ENCODE measurements around the gene PARVB.

DNA sequence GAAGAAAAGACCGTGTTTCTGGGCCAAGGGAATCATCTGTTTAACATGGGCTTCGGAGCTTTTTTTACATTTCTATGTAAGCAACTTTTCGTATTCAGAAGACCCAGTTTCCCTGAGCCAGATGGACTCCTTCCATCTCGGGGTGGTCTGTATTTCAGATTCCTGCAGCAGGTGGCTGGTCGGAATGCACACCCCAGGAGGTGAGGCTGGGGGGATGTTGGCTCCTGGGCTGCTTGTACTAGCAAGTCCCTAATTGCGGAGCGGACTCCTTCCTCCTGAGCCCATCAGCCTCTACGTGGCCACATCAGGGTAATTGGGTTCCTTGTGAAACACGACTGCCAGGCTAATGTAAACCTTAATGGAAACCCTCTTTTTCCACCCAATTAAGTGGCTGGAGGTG lies 58.7 kb downstream of the PARVB start:
- TF ChIP-seq, protein P1, sequence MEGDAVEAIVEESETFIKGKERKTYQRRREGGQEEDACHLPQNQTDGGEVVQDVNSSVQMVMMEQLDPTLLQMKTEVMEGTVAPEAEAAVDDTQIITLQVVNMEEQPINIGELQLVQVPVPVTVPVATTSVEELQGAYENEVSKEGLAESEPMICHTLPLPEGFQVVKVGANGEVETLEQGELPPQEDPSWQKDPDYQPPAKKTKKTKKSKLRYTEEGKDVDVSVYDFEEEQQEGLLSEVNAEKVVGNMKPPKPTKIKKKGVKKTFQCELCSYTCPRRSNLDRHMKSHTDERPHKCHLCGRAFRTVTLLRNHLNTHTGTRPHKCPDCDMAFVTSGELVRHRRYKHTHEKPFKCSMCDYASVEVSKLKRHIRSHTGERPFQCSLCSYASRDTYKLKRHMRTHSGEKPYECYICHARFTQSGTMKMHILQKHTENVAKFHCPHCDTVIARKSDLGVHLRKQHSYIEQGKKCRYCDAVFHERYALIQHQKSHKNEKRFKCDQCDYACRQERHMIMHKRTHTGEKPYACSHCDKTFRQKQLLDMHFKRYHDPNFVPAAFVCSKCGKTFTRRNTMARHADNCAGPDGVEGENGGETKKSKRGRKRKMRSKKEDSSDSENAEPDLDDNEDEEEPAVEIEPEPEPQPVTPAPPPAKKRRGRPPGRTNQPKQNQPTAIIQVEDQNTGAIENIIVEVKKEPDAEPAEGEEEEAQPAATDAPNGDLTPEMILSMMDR (IDR thresholded peaks at IDR 0.05; ENCODE audit: extremely low read depth in 1 of 2, insufficient read depth in 1 of 2, low read depth in 1 of 2, low read length in 2 of 2): no peak
- TF ChIP-seq POLR2AphosphoS5 (IDR thresholded peaks at IDR 0.05; ENCODE audit: insufficient read depth, low read depth, low read length) (no peak), POLR2A (IDR thresholded peaks at IDR 0.05; ENCODE audit: low read depth, low read length) (no peak), EZH2 (IDR thresholded peaks at IDR 0.05; ENCODE audit: borderline replicate concordance, low read depth, low read length, severe bottlenecking) (no peak), FOS (IDR thresholded peaks at IDR 0.05; ENCODE audit: borderline replicate concordance, insufficient read depth, low read length) (no peak), MYC (IDR thresholded peaks at IDR 0.05; ENCODE audit: low read depth, low read length) (no peak), JUN (IDR thresholded peaks at IDR 0.05; ENCODE audit: borderline replicate concordance, insufficient read depth, insufficient read length, low read depth) (no peak), GATA2 (IDR thresholded peaks at IDR 0.05; ENCODE audit: insufficient read depth, insufficient read length, low read depth, low read length) (no peak)
- TF ChIP-seq, protein P2, sequence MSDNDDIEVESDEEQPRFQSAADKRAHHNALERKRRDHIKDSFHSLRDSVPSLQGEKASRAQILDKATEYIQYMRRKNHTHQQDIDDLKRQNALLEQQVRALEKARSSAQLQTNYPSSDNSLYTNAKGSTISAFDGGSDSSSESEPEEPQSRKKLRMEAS (IDR thresholded peaks at IDR 0.05; ENCODE audit: insufficient read depth, insufficient read length): no peak

Data from endothelial cell of umbilical vein (primary cell).